HEK293T (cell line): ENCODE data around the gene CLOCK.

Experiments
- ARNT ChIP-seq: fragments of 450-650 bp; IDR thresholded peaks from 2 replicates; pipeline ENCODE4 v1.6.1; 2017; ENCODE audit warnings: mild to moderate bottlenecking
- BHLHE40 ChIP-seq: fragments of 450-650 bp; IDR thresholded peaks from 2 replicates; pipeline ENCODE4 v1.6.1; 2016; ENCODE audit warnings: mild to moderate bottlenecking, moderate library complexity, borderline replicate concordance
- CTBP1 ChIP-seq: fragments of 450-650 bp; IDR thresholded peaks from 2 replicates; pipeline ENCODE4 v1.6.1; 2016; ENCODE audit warnings: borderline replicate concordance
- ELF4 ChIP-seq: fragments of 450-650 bp; IDR thresholded peaks from 2 replicates; pipeline ENCODE4 v1.6.1; 2017; ENCODE audit warnings: antibody characterized with exemption
- FOXA1 ChIP-seq: fragments of 450-650 bp; IDR thresholded peaks from 2 replicates; pipeline ENCODE4 v1.6.1; 2016; ENCODE audit warnings: mild to moderate bottlenecking
- FOXK2 ChIP-seq: fragments of 450-650 bp; IDR thresholded peaks from 2 replicates; pipeline ENCODE4 v1.6.1; 2016; ENCODE audit warnings: mild to moderate bottlenecking
- FOXM1 ChIP-seq: fragments of 450-650 bp; IDR thresholded peaks from 2 replicates; pipeline ENCODE4 v1.6.1; 2017; ENCODE audit warnings: mild to moderate bottlenecking, borderline replicate concordance
- SP1 ChIP-seq: fragments of 450-650 bp; IDR thresholded peaks from 2 replicates; pipeline ENCODE4 v1.6.1; 2017
- SUZ12 ChIP-seq: fragments of 450-650 bp; IDR thresholded peaks from 2 replicates; pipeline ENCODE4 v1.6.1; 2016; ENCODE audit warnings: mild to moderate bottlenecking
- TARDBP ChIP-seq: fragments of 450-650 bp; IDR thresholded peaks from 2 replicates; pipeline ENCODE4 v1.6.1; 2016
- TF ChIP-seq, protein P1 (sequence below): fragments of 450-650 bp; IDR thresholded peaks from 2 replicates; pipeline ENCODE4 v1.6.1; 2016

- TF ChIP-seq FOXA1, result no peak
- no peak for TF ChIP-seq SUZ12
- no peak for TF ChIP-seq ELF4
- TF ChIP-seq, protein P1, sequence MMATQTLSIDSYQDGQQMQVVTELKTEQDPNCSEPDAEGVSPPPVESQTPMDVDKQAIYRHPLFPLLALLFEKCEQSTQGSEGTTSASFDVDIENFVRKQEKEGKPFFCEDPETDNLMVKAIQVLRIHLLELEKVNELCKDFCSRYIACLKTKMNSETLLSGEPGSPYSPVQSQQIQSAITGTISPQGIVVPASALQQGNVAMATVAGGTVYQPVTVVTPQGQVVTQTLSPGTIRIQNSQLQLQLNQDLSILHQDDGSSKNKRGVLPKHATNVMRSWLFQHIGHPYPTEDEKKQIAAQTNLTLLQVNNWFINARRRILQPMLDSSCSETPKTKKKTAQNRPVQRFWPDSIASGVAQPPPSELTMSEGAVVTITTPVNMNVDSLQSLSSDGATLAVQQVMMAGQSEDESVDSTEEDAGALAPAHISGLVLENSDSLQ, result no peak
- no peak for TF ChIP-seq BHLHE40
- TF ChIP-seq FOXK2, result no peak
- TF ChIP-seq ARNT, result no peak
- no peak for TF ChIP-seq CTBP1
- TF ChIP-seq FOXM1, result no peak
- no peak for TF ChIP-seq SP1
- TF ChIP-seq TARDBP, result no peak
These were observed 41.5 kb upstream of the CLOCK start for GRCh38 chr4:55588160-55588559.
